GM19023 (cell line): ENCODE data around the gene SEMA4G.
A peak's percentile ranks its signal among the peaks of the same experiment; 100 is the strongest.

Experiments used
- ATAC-seq: cut with Tn5 transposase; IDR thresholded peaks from one replicate; pipeline ENCODE4 v1.9.1; 2021; ENCODE audit warnings: mild to moderate bottlenecking, moderate library complexity; ENCODE audit not compliant: unreplicated experiment

Gene SEMA4G

DNA sequence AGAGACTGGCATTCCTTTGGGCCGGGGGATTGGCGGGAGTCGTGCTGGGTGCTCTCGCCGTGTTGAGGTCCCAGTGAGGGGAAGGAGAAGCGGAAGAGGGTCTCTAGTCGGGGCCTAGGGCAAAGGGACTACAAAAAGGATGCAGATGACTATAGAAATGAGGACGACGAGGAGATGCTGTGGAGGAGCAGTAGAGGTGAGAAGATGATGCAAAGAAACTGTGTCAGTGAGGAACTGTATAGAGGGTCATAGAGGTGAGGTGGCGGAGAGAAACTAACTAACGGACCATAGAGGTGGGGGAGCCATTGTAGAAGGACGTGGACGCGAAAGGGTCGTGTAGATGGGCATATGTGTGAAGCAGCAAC, 18.4 kb downstream of the SEMA4G start:
- ATAC-seq, result no peak

DNA sequence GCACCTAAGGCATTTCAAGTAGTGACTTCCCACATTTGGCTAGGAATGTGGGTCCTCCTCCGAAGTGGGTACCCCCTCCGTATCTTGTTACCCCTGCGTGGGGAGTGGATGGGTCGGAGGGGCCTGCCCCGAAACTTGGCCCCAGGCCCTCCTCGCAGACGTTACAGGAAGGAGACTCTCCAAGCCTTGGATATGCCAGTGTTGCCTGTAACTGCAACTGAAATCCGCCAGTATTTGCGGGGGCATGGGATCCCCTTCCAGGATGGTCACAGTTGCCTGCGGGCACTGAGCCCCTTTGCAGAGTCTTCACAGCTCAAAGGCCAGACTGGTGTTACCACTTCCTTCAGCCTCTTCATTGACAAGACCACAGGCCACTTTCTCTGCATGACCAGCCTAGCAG, 18.9 kb downstream of the SEMA4G start:
- ATAC-seq, result no peak

DNA sequence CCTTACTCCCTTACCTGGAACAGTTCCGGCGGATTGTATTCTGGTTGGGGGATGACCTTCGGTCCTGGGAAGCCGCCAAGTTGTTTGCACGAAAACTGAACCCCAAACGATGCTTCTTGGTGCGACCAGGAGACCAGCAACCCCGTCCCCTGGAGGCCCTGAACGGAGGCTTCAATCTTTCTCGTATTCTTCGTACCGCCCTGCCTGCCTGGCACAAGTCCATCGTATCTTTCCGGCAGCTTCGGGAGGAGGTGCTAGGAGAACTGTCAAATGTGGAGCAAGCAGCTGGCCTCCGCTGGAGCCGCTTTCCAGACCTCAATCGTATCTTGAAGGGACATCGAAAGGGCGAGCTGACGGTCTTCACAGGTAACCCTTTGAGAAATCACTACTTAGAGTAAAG, 19.8 kb downstream of the SEMA4G start:
- no peak for ATAC-seq

DNA sequence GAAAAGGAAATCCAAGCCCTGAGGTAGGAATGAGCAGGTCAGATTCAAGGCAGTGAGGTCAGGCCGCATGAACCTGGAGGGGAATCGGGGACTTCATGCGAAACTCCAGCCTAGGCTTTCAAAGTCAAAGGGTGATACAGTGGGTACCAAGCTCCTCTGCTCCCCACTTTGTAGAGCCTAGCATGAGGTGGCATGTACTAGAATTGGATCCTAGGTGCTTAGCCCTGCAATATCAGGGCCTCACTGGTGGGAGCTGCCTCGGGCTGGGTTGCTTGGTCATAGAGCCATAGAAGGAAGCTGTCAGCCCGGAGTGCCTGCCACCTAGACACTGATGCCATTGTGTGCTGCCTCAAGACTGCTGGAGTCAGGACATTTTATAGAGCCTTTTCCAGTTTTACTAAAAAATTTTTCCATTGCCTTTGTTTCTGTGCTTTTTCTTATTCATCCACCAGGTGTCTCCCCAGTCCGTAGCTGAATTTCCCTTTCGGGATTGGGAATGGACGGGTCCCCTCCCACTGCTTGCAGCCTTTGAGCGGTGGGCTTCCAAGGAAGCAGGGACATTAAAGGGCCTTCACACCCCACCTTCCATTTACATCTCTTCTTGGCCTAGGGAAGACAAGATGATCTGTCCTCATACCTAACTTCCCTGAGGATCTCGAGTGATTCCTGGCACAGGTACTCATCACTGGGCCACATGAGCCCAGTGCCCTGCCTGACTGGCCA, 24.8 kb downstream of the SEMA4G start:
- no peak for ATAC-seq

DNA sequence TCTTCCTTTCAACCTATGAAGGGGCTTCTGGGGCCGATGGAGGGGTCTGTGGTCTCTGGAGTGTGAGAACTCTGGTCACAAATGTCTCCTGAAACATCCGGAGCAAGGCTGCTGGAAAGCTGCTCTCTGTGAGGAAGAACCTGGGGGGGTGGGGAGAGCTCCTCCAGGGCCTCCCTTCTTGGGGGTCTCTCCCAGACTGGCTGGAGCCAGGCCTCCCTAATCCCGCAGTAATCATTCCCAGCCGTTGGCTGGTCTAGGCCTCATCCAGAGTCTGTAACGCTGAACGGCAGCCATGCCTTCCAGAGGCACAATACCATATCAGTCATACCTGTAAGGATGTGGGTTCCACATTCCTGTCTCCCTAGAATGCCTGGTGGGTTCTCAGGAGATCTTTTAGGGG, 25.9 kb downstream of the SEMA4G start:
- ATAC-seq, result no peak

DNA sequence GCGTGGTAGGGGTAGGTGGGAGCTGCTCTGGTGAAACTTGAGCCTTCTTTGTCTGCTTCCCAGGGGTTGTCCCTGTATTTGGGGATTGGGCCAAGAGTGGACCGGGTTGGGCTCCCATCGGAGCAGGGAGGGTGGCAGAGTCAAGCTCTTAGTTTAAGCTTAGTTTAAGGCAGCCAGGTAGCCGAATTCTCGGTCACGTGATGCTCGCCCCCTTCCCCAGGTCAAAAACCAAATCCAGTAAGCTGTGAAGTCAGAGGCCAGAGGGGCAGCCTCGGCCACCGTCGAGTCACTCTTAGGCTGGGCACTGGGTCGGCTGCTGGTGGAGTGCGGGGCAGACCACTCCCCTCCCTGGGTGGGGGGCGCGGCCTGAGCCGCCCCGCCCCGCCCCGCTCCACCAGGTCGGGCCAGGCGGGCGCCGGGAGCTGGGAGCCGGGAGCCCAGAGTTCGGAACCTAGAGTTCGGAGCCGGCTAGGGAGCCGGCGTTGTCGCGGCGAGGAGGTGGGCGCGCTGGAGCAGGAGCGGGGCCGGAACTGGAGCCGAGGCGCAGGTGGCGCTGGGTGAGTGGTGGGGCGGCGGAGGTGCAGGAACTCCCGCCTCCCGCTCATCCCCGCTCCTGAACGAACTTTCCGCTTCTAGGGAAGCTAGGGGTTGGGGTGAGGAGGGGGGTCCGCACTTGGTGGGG, 27.5 kb downstream of the SEMA4G start:
- ATAC-seq, result peak; percentile 21

DNA sequence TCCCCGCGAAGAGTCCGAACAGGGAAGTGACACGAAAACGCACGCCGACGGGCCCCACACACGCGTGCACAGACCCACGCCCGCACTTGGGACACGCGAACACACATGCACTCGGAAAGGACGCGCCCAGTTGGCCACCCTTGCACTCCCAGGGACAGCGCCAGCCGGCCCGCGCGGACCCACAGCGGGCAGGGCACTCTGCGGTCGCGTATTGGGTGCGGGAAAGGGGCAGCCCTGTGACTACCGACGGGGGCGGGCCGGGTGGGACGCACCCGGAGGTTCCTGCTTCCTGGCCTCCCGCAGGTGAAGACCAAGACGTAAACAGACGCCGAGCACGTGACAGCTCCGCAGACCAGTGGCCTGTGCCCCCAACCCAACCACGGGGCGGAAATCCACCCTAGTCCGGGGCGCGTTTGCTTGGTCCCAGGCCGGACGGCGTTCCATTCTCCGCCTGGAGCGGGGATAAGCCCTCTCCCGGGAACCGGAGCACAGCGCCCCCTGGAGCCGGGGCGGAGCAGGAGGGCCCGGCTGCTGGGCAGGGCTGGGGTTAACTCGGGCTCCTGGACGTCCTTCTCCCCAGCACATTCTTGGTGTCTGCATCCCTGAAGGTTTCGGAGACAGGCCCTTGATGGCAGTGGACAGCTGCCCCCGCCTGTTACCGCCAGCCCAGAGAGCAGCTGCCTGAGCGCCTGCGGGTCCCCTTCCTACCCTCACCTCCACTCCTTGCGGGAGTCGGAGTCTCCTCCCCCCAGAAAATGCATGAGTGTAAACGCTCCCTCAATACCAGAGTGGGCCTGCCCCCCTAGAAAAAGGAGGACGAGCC, 28.3 kb downstream of the SEMA4G start:
- peak; percentile 41 for ATAC-seq

DNA sequence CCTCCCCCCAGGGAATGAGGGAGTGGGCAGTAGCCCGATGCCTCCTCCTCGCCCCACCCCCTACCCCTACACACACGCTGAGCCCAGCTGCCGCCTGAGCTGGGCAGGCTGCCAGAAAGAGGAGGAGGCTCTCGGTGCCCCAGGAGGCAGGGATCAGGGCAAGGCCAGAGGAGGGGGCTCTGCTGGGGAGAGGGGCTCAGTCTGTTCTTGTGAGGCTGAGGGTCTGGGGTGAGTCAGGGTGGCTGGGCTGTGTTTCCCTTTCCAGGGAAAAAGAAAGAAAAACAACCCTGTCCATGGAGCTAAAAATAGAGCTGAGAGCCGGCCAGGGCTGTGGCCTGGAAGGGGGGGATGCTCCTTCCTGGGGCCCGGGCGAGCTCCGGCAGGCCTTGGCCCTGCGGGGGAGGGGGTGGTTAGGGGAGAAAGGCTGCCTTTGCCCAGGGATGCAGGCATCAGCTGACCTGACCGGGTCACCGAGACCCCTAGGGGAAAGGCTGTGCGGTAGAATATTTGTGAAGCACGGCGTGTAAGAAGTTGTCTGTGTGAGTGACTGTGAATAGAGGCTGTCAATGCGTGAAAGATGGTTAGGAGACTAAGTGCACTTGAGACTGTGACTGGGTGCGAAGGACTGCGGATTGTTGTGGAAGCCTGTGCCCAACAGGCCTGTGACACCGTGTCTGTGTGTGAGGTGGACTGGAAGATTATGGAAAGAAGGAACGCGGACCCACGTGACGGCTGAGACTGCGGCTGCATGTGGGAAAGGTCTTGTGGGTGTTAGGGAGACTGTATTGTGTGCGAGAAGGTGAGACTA, 29.1 kb downstream of the SEMA4G start:
- peak; percentile 35 for ATAC-seq

DNA sequence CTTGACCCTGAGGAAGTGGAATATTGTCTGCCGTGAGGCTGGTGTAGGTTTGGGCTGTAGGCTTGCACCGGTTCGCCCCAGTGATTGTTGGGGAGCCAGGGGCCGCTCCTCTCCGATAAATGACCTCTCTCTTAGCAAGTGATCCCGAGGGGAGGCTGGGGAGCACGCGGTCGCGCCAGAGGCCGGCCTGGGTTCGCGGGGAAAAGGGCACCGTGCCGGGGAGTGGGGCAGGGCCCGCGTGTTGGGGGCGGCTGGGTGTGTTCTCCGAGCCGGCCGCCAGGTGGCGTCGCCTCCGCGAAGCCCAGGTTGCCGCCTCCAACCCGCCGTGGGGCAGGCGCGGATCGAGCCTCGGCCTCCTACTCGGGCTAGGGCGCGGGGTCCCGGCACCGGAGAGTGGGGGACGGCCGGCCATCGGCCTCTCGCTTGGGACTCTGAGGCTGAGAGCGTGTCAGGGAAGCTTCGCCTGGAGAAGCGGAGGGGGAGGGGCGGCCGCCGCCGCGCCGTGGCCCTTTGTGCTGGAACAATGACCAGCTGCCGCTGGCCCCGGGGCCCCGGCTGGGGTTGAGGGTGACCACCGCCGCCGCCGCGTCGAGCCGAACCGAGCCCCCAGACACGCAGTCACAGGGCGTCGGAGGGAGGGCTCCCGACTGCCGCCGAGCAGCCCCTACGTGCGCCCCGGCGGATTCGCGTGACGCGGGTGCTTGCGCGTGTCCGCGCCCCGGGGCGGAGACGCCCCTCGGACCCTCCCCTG, 29.9 kb downstream of the SEMA4G start:
- peak; percentile 43 for ATAC-seq

DNA sequence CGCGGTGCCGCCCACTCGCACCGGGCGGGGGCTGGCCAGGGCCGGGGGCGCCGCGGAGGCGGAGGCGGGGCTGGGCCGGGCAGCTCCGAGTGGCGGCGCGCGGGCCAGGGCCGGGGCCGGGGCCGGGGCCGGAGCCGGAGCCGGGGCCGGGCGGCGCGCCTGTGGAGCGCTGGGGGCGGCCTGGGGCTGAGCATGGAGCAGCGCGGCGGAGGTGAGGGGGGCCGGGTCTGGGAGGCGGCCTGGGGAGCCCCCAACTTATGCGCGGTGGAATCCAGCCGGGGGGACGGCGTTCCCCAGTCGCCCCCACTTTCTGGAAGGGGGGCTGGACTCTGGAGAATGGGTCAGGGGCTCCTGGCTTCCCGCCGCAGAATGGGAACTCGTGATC, 30.4 kb downstream of the SEMA4G start, which contains the start of gene LZTS2:
TSS of gene LZTS2 (plus strand) at position 67 of the 385 bp plus-strand sequence. CDS start 2,731 bp downstream, outside the sequence.
- ATAC-seq, result no peak

DNA sequence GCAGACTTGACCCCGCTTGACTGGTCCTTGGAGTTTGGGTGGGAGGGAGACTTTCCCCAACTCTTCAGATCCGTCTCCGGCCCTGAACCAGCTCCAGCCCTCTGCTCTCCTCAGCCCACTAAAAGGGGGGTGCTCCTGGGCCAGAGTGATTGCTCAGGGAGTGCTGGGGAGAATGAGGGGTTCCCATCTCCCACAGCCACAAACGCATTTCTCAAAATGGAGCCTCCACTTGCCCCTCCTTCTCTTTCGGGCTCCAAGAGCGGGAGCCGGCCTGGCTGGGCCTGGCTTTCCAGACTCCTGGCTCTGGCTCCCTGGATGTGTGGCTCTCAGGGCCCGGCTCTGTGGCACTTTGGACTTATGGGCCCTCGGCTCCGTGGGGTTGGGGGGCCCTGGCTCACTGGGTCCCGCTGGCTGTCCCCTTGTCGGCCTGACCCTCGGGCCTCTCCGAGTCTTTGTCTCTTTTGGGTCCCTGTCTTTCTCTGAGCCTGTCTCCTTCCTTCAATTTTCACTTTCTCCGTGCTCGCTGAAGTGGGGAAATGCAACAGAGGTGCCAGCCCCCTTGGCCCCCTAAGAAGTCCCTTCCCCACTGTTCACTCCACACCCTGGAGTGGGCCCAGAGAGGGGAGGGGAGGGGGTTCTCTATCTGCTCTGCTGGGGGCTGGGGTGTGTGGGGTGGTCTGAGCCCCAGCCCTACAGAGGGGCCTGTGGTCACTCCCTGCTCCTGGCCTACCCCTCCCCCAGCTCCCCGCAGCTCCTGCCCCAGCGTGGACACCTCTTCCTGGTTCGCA, 31.0 kb downstream of the SEMA4G start:
- no peak for ATAC-seq

DNA sequence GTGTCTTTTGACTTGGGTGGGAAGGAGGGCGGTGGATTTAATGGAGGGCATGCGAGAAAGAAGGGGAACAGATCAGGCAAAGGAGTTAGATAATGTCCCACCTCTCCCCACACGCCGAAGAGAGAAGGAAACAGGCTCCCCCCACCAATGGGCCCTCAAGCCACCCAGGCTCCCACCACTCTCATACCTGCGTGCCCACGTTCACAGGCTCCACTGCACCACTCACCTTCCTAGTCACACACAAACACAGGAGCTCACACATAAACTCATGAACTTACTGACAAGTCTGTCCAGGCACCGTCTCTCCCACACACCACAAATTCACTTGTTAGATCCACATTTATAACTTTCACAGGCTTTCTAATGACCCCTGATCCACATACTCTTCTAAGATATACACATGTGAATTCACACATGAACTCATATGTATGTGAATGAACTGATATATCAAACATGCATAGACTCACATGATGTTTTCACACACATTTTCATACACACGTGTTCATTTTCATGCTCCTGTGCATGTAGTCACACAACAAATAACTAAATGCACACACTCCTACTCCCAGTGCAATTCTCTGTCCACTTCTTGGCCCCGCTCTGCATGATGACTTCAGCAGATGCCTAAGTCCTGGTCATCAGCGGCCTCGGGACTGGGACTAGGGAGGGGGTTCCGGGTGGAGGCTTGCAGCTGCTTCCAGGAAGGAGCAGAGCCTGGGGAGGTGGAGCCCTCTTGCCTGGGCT, 31.8 kb downstream of the SEMA4G start:
- no peak for ATAC-seq

DNA sequence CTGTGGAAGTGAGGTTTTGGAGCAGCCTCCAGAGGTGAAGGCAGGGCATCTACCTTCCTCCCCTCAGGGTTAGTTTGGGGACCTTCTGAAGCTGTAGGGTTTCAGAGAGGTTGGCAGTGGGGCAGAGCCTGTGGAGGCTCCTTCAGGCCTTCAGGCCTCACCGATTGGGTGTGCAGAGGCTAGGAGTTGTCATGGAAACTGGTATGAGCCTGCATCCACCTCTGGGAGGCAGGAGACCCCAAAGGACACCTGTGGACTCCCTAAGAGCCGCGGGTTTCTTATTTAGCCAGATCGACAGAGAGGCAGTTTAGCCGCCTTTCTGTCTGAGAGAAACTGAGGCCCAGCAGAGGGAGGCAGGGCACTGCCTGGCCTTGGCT, 32.3 kb downstream of the SEMA4G start:
- ATAC-seq, result no peak

DNA sequence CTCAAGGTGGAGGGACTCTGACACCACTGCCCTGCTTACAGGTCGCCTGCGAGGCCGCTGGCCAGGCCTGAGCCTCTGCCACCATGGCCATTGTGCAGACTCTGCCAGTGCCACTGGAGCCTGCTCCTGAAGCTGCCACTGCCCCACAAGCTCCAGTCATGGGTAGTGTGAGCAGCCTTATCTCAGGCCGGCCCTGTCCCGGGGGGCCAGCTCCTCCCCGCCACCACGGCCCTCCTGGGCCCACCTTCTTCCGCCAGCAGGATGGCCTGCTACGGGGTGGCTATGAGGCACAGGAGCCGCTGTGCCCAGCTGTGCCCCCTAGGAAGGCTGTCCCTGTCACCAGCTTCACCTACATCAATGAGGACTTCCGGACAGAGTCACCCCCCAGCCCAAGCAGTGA, 33.2 kb downstream of the SEMA4G start:
- ATAC-seq, result no peak

DNA sequence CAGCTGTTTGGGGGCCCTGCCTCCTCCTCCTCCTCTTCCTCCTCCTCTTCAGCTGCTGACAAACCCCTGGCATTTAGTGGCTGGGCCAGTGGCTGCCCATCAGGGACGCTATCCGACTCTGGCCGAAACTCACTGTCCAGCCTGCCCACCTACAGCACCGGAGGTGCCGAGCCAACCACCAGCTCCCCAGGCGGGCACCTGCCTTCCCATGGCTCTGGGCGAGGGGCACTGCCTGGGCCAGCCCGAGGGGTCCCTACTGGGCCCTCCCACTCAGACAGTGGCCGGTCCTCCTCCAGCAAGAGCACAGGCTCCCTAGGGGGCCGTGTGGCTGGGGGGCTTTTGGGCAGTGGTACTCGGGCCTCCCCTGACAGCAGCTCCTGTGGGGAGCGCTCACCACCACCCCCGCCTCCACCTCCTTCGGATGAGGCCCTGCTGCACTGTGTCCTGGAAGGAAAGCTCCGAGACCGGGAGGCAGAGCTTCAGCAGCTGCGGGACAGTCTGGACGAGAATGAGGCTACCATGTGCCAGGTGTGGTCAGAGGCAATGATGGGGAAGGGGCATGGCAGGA, 34.4 kb downstream of the SEMA4G start:
- ATAC-seq, result no peak

DNA sequence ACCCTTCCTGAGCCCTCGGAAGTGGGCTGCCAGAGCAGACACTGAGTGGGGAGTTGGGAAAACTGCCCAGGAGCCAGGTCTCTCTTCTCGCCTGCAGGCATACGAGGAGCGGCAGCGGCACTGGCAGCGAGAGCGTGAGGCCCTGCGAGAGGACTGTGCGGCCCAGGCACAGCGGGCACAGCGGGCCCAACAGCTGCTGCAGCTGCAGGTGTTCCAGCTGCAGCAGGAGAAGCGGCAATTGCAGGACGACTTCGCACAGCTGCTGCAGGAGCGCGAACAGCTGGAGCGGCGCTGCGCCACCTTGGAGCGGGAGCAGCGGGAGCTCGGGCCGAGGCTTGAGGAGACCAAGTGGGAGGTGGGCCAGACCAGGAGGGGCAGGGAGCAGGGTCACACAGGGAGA, 36.1 kb downstream of the SEMA4G start:
- no peak for ATAC-seq

DNA sequence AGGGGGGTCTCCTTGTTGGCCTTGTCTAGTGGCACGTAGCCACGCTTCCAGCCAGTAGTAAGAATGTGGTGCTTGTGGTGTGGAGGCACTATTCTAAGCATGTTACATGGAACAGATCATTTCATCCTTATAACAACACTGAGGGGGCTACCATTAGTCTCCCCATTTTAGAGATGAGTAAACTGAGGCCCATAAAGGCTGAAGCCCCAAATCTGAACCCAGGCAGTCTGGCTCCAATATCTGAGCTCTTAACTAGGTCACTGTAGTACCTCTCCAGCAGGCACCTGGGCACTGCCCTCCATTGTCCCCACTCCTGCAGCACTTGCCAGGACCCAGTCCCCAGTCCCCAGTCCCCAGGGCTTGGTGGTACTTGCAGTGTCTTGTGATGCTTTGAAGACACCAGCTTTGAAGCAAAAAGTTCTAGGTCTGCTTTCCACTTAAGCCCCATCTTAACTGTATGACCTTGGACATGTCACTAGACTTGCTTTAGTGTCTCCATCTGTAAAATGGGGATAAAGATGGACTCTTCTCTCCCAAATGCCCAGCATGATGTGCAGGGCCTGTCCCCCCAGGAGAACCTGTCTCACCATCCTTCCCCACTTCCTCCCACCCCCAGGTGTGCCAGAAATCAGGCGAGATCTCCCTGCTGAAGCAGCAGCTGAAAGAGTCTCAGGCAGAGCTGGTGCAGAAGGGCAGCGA, 36.7 kb downstream of the SEMA4G start:
- no peak for ATAC-seq

DNA sequence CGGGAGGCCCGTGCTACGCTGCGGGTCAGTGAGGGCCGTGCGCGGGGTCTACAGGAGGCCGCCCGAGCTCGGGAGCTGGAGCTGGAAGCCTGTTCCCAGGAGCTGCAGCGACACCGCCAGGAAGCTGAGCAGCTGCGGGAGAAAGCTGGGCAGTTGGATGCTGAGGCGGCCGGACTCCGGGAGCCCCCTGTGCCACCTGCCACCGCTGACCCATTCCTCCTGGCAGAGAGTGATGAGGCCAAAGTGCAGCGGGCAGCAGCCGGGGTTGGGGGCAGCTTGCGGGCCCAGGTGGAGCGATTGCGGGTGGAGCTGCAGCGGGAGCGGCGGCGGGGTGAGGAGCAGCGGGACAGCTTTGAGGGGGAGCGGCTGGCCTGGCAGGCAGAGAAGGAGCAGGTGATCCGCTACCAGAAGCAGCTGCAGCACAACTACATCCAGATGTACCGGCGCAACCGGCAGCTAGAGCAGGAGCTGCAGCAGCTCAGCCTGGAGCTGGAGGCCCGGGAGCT, 37.3 kb downstream of the SEMA4G start:
- ATAC-seq, result no peak
